ENCODE measurements around the gene COPG1.

DNA sequence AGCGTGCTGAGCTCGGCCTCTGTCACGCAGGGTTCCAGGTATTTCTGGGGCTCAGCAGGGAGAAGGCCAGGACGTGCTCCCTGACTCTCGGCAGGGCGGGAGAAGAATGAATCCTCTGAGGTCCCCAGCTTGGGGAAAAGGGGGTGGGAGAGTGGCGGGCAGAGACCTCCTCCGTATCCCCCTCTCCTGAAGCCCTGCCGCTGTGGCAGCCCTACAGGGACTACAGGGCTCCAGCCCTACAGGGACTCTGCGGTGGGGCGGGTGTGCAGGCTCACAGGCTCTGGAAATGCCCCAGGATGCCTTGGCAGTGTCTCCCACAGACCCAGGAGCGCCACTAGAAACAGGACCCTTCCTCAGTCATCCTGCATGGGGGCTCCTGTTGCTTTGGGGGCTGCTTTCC, 75.4 kb downstream of the COPG1 start:
- TF ChIP-seq CTCF (IDR thresholded peaks at IDR 0.05) (no peak), POLR2A (IDR thresholded peaks at IDR 0.05) (no peak)

All from breast epithelium (tissue), 3 donors.